ENCODE data around the gene POU6F1.

- no peak for TF ChIP-seq CTCF (IDR thresholded peaks at IDR 0.05; ENCODE audit: poor library complexity, severe bottlenecking)
- no peak for TF ChIP-seq RAD21 (conservative IDR thresholded peaks at IDR 0.05)
- TF ChIP-seq POLR2AphosphoS5 (IDR thresholded peaks at IDR 0.05) = no peak
Measured at GRCh38 chr12:51200806-51201205, 17.1 kb downstream of the POU6F1 start.

All from neural cell (in vitro differentiated cells).